Epithelial cell of proximal tubule (primary cell): Measurements from ENCODE around the gene DIDO1. TPM values are rescaled to one million over a fixed set of nuclear protein-coding genes. Genes with fewer than 3 reads are reported as not detected.

ENCODE experiments used
- DNase-seq: peaks from one replicate; pipeline ENCODE4 v3.0.0-alpha.2; 2011; ENCODE audit warnings: low read depth
- H3K4me3 ChIP-seq: 2 replicates; pipeline ENCODE4 v1.5.1; 2011; ENCODE audit warnings: low read depth, mild to moderate bottlenecking, low read length
- total RNA-seq: library from RNA; depleted of rRNA; stranded (reverse); fragments of >200 nt; gene quantifications from 2 replicates; pipeline ENCODE4 v1.2.3, GENCODE V29; 2015
- TF ChIP-seq, protein P1 (sequence below): conservative IDR thresholded peaks from 2 replicates; pipeline ENCODE4 v1.5.1; 2012; ENCODE audit warnings: low read depth, mild to moderate bottlenecking, low read length

DIDO1 gene
- total RNA-seq, 1 donor from 2014 or later: 26.9 TPM

DNA sequence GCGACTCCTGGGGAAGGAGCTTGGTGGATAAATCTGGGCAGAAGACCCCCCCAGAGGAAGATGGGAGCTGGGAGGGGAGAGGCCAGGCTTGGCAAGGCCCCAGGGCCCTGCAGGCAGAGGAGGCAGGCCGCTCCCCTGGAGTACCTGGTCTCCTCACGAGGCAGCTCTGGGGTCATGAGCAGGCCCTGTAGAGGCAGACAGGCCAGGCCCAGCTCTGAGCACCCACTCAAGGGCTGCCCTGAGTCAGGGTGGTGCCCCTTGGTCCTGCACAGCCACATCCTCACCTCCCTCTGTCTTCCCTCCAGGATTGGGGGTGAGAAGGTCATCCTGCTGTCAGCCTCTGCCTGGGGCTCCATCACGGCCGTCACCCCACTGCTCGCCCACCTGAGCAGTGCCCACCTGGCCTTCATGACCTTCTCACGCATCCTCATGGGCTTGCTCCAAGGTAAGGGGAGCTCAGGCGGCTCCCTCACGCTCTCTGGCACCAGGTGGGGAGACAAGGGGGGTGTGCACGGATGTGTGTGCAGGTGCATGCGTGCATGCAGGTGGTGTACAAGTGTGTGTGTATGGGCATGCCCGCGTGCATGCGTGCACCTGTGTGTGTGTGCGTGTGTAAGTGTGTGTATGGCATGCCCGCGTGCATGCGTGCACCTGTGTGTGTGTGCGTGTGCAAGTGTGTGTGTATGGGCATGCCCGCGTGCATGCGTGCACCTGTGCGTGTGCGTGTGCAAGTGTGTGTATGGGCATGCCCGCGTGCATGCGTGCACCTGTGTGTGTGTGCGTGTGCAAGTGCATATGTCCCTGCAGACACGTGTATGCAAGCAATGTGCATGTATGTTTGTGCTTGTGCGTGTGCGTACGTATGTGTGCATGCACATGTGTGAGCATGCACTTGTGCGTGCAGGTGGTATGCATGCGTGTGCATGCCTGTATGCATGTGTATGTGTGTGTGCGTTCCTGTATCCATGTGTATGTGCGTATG, 31.1 kb upstream of the DIDO1 start:
- no peak for DNase-seq
- no peak overlapping the region for H3K4me3 ChIP-seq
- TF ChIP-seq, protein P1, sequence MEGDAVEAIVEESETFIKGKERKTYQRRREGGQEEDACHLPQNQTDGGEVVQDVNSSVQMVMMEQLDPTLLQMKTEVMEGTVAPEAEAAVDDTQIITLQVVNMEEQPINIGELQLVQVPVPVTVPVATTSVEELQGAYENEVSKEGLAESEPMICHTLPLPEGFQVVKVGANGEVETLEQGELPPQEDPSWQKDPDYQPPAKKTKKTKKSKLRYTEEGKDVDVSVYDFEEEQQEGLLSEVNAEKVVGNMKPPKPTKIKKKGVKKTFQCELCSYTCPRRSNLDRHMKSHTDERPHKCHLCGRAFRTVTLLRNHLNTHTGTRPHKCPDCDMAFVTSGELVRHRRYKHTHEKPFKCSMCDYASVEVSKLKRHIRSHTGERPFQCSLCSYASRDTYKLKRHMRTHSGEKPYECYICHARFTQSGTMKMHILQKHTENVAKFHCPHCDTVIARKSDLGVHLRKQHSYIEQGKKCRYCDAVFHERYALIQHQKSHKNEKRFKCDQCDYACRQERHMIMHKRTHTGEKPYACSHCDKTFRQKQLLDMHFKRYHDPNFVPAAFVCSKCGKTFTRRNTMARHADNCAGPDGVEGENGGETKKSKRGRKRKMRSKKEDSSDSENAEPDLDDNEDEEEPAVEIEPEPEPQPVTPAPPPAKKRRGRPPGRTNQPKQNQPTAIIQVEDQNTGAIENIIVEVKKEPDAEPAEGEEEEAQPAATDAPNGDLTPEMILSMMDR: no peak

DNA sequence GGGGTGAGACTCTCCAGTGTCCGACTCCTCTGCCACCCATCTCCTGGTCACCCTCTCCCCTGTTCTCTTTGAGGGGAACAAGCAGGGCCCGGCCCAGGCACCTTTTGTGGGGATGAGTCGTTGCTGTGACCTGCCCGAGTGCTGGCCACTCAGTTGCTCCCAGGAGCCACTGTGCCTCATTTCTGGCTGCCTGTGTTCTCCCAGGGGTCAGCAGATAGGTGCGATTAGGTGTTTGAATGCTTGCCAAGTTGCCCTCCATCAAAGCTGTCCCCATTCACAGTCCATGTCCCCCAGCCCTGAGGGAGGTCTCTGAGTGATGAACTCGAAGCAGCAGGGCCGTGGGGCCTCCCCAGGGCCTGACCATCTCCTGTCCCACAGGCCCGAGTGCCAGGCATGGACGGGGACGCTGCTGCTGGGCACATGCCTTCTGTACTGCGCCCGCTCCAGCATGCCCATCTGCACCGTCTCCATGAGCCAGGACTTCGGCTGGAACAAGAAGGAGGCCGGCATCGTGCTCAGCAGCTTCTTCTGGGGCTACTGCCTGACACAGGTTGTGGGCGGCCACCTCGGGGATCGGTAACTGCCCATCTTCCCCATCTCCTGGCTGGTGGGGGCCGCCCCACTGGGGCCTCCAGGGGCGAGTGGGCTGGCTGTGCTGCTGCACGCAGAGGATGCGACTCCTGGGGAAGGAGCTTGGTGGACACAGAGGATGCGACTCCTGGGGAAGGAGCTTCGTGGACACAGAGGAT, 30.3 kb upstream of the DIDO1 start:
- no peak for DNase-seq
- no peak overlapping the region for H3K4me3 ChIP-seq
- TF ChIP-seq, protein P1: no peak

DNA sequence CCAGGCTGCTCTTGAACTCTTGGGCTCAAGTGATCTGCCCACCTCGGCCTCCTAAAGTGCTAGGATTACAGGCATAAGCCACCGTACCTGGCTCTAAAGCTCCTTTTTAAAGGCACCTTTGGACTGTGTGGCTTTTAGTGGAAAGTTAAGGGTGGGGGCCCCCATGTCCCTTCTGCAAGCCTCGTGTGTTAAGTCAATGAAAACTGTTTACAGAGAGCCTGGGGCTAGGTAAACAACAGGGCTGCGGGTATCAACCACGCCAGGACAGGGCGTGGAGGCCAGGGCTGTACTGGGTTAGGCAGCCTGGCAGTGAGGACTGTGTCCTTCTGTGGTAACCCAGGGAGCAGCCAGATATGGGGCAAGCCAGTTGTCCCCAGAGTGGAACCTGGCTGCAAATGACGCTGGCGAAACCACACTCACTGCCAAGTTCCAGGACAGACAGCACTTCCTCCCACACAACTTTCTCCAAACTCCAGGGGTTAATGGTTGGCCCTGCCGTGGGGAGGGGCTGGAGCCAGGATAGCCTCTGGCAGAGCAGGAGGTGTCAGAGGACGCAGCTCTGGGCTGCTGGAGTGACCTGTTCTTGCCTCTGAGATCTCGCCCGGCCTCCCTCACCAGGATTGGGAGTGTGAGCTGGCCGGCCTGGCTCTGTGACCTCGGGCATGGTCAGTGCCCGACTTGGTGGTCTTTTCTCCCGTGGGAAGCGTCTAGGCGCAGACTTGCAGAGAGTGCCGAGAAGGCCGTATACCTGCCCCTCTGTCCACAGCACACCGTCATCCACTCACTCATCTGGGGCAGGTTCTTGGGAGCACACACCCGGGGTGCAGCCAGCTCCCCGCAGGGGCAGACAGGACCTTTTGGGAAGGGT, 29.4 kb upstream of the DIDO1 start:
- TF ChIP-seq, protein P1: no peak
- DNase-seq: no peak

GRCh38 chr20:62953839-62954703, 27.8 kb upstream of the DIDO1 start:
- TF ChIP-seq, protein P1: no peak
- H3K4me3 ChIP-seq: no peak overlapping the region
- no peak for DNase-seq

More for the DNA sequence above, 29.4 kb upstream of the DIDO1 start:
- no peak overlapping the region for H3K4me3 ChIP-seq

DNA sequence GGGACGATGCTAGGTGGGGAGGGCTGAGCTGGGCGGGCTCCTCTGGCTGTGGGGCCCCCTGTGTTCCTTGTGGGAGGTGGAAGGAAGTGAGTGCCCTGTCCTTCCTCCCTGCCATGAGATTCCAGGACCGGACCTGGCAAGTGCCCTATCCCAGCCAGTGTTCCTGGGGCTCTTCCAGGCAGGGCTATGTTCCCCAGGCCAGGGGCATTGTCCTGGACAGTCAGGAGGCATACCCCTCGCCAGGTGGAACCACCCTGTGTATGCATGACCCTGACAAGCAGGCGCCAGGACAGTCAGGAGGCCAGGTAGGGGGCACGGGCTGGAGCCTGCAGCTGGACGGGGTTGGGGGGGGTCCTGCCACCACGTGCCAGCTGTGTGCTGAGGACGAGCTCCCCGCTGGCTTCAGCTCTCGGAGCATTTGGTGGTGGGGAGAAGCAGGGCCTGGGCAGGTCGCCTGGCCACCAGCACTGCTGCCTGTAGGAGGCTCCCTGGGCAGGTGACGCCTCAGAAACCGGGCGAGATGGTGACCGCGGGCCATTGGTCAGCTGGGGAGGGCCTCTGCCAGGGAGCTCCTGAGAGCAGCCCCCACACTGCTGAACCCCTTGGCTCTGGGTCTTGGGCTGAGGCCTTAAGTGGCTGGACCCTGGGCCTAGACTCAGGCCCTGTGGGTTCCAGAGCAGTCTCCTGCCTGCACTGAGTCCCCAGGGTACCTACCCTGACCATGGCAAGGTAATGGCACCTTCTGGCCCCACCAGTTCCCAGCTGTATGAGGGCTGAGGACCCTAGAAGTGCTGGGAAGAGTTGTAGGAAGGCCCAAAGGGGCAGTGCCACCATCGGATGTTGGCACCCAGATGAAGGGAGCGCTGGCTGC, 26.9 kb upstream of the DIDO1 start:
- TF ChIP-seq, protein P1: no peak
- H3K4me3 ChIP-seq: no peak overlapping the region
- no peak for DNase-seq
